A673 (cell line): ENCODE data around the gene DPF3.

Experiments used
- CTCF ChIP-seq: fragments of 300-800, 200-600 bp; sonication (generic); conservative IDR thresholded peaks from 2 replicates; pipeline ENCODE4 v1.5.1; 2017; ENCODE audit warnings: low read depth, mild to moderate bottlenecking, antibody characterized with exemption, low read length, moderate library complexity, mixed read lengths
- EZH2 ChIP-seq: fragments of 200-600 bp; sonication (generic); IDR thresholded peaks from 2 replicates; pipeline ENCODE4 v1.6.1; 2017; ENCODE audit warnings: borderline replicate concordance, low read depth, mild to moderate bottlenecking, mixed read lengths, antibody characterized with exemption, low read length; ENCODE audit not compliant: poor library complexity, severe bottlenecking

- TF ChIP-seq CTCF (no peak), EZH2 (no peak)
Observed at GRCh38 chr14:72731252-72732020, 162.5 kb downstream of the DPF3 start.
